ENCODE data around the gene PRLHR. TPM values are rescaled to one million over a fixed set of nuclear protein-coding genes. Genes with fewer than 3 reads are reported as not detected.

PRLHR gene
- total and polyA plus RNA-seq, 10 of the 15 experiments (the other 5 are each of a cell fraction or from before 2014, with no cell fraction given), result not detected

DNA sequence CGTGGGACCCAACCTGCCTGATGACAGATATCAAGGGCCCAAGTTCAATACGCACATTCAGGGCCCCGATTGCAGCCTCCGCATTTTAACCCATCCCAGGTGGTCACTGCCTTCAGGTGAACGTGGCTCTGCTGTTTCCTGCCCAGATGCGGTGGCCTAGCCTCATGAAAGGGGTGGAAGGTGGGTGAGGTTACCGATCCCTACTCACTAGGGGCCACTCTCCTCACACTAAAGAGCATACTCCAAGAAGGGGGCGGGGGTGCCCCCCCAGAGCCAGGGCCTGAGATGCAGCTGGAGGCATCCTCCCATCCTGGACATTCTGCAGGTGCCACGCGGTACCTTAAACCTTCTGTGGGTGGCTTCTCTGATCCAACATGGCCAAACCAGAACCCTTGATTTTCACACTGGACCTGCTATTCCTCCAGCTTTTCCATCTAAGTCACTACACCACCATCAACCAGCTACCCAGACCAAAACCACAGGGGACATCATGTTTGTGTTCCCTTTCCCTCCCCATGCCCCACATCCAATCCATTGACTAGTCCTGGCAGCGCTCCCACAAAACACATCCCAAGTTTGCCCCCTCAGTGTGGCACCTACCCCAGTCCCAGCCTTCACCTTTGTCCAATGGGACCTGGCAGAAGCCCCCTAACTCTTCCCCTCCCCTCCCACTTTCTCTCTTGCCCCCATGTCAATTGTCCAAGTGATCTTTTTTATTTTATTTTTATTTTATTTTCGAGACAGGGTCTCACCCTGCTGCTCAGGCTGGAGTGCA lies 30.0 kb downstream of the PRLHR start:
- no peaks in the 10 kb centered on the region for H3K36me3 ChIP-seq (ENCODE audit: control insufficient read depth in 2 of 2, insufficient read depth in 2 of 2, low read length in 1 of 2)
- no peak overlapping the region for H2AFZ ChIP-seq (ENCODE audit: control insufficient read depth, low read depth, low read length)
- H4K20me1 ChIP-seq (ENCODE audit: control insufficient read depth, insufficient read depth), result no peaks in the 10 kb centered on the region
- H3K79me2 ChIP-seq (ENCODE audit: control insufficient read depth, insufficient read depth, low read length), result no peaks in the 10 kb centered on the region
- no peak overlapping the region for H3K9ac ChIP-seq (ENCODE audit: control insufficient read depth, insufficient read depth, low read length)
- intact Hi-C loops (cut with micrococcal nuclease; ENCODE audit: unreplicated experiment), result no loop called here
- ChIA-PET POLR2A (no interaction called here), SMC1A (ENCODE audit: uncharacterized antibody, unreplicated experiment) (no interaction called here), RAD21 (ENCODE audit: unreplicated experiment) (no interaction called here), CTCF (interaction anchor here (1.1 kb wide), 1 partner anchor 154 kb away, joined by 3 read pairs; no protein-coding TSS in a partner anchor)
- BruUV-seq (replicated peaks), result no TSS peak
- H3K4me2 ChIP-seq (ENCODE audit: control insufficient read depth, insufficient read depth), result no peak overlapping the region
- FAIRE-seq (no peak), DNase-seq (ENCODE audit: low read depth, low spot score) (no peak), ATAC-seq (no peak)
- no peaks in the 10 kb centered on the region; a peak in 3 of 4 replicates for H3K27me3 ChIP-seq (replicated peaks in 1 of 2; ENCODE audit: control insufficient read depth in 2 of 2, insufficient read depth in 2 of 2, low read length in 1 of 2)
- H3K4me1 ChIP-seq (ENCODE audit: control insufficient read depth, insufficient read depth, low read length), result no peaks in the 10 kb centered on the region
- WGBS (ENCODE audit: insufficient coverage, insufficient replicate concordance, low lambda C conversion rate, missing lambda C conversion rate), result 27% methylated on average over 12 of the region's 12 CpGs
- no peak overlapping the region for H3K27ac ChIP-seq (ENCODE audit: control insufficient read depth, insufficient read depth)
- in situ Hi-C loops (cut with MboI), result loop anchor here (5.0 to 25.0 kb wide), 3 partner anchors 162 to 622 kb away; partner anchors contain the start of gene PRDX3
- TF ChIP-seq PAX5 (IDR thresholded peaks at IDR 0.05; ENCODE audit: borderline replicate concordance, low read depth, low read length) (no peak), WRNIP1 (IDR thresholded peaks at IDR 0.05; ENCODE audit: borderline replicate concordance, low read depth, low read length) (no peak)
- TF ChIP-seq, protein P1, sequence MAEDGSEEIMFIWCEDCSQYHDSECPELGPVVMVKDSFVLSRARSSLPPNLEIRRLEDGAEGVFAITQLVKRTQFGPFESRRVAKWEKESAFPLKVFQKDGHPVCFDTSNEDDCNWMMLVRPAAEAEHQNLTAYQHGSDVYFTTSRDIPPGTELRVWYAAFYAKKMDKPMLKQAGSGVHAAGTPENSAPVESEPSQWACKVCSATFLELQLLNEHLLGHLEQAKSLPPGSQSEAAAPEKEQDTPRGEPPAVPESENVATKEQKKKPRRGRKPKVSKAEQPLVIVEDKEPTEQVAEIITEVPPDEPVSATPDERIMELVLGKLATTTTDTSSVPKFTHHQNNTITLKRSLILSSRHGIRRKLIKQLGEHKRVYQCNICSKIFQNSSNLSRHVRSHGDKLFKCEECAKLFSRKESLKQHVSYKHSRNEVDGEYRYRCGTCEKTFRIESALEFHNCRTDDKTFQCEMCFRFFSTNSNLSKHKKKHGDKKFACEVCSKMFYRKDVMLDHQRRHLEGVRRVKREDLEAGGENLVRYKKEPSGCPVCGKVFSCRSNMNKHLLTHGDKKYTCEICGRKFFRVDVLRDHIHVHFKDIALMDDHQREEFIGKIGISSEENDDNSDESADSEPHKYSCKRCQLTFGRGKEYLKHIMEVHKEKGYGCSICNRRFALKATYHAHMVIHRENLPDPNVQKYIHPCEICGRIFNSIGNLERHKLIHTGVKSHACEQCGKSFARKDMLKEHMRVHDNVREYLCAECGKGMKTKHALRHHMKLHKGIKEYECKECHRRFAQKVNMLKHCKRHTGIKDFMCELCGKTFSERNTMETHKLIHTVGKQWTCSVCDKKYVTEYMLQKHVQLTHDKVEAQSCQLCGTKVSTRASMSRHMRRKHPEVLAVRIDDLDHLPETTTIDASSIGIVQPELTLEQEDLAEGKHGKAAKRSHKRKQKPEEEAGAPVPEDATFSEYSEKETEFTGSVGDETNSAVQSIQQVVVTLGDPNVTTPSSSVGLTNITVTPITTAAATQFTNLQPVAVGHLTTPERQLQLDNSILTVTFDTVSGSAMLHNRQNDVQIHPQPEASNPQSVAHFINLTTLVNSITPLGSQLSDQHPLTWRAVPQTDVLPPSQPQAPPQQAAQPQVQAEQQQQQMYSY (CRISPR knock-in tag; IDR thresholded peaks at IDR 0.05), result no peak
- TF ChIP-seq, protein P2, sequence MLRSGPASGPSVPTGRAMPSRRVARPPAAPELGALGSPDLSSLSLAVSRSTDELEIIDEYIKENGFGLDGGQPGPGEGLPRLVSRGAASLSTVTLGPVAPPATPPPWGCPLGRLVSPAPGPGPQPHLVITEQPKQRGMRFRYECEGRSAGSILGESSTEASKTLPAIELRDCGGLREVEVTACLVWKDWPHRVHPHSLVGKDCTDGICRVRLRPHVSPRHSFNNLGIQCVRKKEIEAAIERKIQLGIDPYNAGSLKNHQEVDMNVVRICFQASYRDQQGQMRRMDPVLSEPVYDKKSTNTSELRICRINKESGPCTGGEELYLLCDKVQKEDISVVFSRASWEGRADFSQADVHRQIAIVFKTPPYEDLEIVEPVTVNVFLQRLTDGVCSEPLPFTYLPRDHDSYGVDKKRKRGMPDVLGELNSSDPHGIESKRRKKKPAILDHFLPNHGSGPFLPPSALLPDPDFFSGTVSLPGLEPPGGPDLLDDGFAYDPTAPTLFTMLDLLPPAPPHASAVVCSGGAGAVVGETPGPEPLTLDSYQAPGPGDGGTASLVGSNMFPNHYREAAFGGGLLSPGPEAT (IDR thresholded peaks at IDR 0.05; ENCODE audit: low read depth), result no peak
- TF ChIP-seq, protein P3, sequence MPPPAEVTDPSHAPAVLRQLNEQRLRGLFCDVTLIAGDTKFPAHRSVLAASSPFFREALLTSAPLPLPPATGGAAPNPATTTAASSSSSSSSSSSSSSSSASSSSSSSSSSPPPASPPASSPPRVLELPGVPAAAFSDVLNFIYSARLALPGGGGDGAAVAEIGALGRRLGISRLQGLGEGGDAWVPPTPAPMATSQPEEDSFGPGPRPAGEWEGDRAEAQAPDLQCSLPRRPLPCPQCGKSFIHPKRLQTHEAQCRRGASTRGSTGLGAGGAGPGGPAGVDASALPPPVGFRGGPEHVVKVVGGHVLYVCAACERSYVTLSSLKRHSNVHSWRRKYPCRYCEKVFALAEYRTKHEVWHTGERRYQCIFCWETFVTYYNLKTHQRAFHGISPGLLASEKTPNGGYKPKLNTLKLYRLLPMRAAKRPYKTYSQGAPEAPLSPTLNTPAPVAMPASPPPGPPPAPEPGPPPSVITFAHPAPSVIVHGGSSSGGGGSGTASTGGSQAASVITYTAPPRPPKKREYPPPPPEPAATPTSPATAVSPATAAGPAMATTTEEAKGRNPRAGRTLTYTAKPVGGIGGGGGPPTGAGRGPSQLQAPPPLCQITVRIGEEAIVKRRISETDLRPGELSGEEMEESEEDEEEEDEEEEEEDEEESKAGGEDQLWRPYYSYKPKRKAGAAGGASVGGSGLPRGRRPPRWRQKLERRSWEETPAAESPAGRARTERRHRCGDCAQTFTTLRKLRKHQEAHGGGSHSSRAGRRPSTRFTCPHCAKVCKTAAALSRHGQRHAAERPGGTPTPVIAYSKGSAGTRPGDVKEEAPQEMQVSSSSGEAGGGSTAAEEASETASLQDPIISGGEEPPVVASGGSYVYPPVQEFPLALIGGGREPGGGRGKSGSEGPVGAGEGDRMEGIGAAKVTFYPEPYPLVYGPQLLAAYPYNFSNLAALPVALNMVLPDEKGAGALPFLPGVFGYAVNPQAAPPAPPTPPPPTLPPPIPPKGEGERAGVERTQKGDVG (CRISPR knock-in tag; IDR thresholded peaks at IDR 0.05), result no peak
- no peaks in the 10 kb centered on the region for H3K9me3 ChIP-seq (replicated peaks; ENCODE audit: control insufficient read depth, insufficient read depth, low read length)
- H3K4me3 ChIP-seq, result no peak overlapping the region
